ENCODE measurements around the gene ANO7.
A peak's percentile ranks its signal among the peaks of the same experiment; 100 is the strongest.

ANO7 gene

GRCh38 chr2:241188361-241189092 is at the start of gene ANO7:
ANO7 (plus strand) TSS chr2:241188677; CDS start chr2:241190064, 1,387 bp downstream.
- no peak for DNase-seq

GRCh38 chr2:241139531-241140444 is 48.7 kb upstream of the ANO7 start:
- DNase-seq, result no peak

- no peak for DNase-seq
Measured at GRCh38 chr2:241140445-241140840, 48.0 kb upstream of the ANO7 start.

GRCh38 chr2:241141214-241141770 is 47.2 kb upstream of the ANO7 start:
- DNase-seq, result no peak

- no peak for DNase-seq
Measured at GRCh38 chr2:241142063-241142462, 46.4 kb upstream of the ANO7 start.

- DNase-seq, result no peak
Measured at GRCh38 chr2:241142593-241142992, 45.9 kb upstream of the ANO7 start.

- DNase-seq, result no peak
Measured at GRCh38 chr2:241146286-241146685, 42.2 kb upstream of the ANO7 start.

GRCh38 chr2:241147336-241147735 is 41.1 kb upstream of the ANO7 start:
- no peak for DNase-seq

- no peak for DNase-seq
Measured at GRCh38 chr2:241148239-241148638, 40.2 kb upstream of the ANO7 start.

GRCh38 chr2:241148891-241149674 is 39.4 kb upstream of the ANO7 start, which contains the start of gene PASK:
PASK (minus strand) TSS chr2:241149472; CDS start chr2:241143032, 6,440 bp downstream.
- DNase-seq, result peak; percentile 96

- no peak for DNase-seq
Measured at GRCh38 chr2:241149675-241149924, 38.9 kb upstream of the ANO7 start.

- peak; percentile 88 for DNase-seq
Measured at GRCh38 chr2:241149925-241150659, 38.4 kb upstream of the ANO7 start, which contains the start of gene PPP1R7. PPP1R7 (plus strand) TSS chr2:241150467; CDS start chr2:241150496, 29 bp downstream.

GRCh38 chr2:241150660-241151530 is 37.6 kb upstream of the ANO7 start:
- no peak for DNase-seq

GRCh38 chr2:241151934-241152660 is 36.4 kb upstream of the ANO7 start:
- no peak for DNase-seq

GRCh38 chr2:241153616-241154015 is 34.9 kb upstream of the ANO7 start:
- DNase-seq, result no peak

GRCh38 chr2:241154915-241155314 is 33.6 kb upstream of the ANO7 start:
- DNase-seq, result no peak

- DNase-seq, result no peak
Measured at GRCh38 chr2:241155936-241156335, 32.5 kb upstream of the ANO7 start.

- DNase-seq, result peak; percentile 24
Measured at GRCh38 chr2:241156971-241157441, 31.5 kb upstream of the ANO7 start.

- DNase-seq, result no peak
Measured at GRCh38 chr2:241157841-241158545, 30.5 kb upstream of the ANO7 start.

- no peak for DNase-seq
Measured at GRCh38 chr2:241158546-241158900, 30.0 kb upstream of the ANO7 start.
